Adrenal gland (tissue), 12 donors: ENCODE results near the gene YY1. TPM values are rescaled to one million over a fixed set of nuclear protein-coding genes. Genes with fewer than 3 reads are reported as not detected.

ENCODE experiments used
- DNase-seq, 7 donors: peaks; one replicate each; pipeline ENCODE4 v3.0.0-alpha.2; 2019 to 2020
- H3K27ac ChIP-seq, 5 donors: fragments of 200-600 bp; sonication (generic) in 4 of 5; 1 replicate in 3 of 5; 2 replicates in 2 of 5; pipeline versions ENCODE4 v1.5.1 to v1.8.0; 2016 to 2020; ENCODE audit warnings: mild to moderate bottlenecking in 1 of 5
- H3K27me3 ChIP-seq: fragments of 200-600 bp; 2 replicates; pipeline ENCODE4 v1.8.0; 2021
- H3K36me3 ChIP-seq, 2 donors: fragments of 200-600 bp; replicated peaks in 1 of 2; 1 replicate in 1 of 2; 2 replicates in 1 of 2; pipeline versions ENCODE4 v1.5.1 to v1.8.0; 2018 to 2022
- H3K4me1 ChIP-seq, 2 donors: fragments of 200-600 bp; replicated peaks in 1 of 2; 1 replicate in 1 of 2; 2 replicates in 1 of 2; pipeline versions ENCODE4 v1.5.1 to v1.8.0; 2018 to 2021
- H3K4me3 ChIP-seq, 4 donors: fragments of 200-600 bp; sonication (generic) in 3 of 4; one replicate each; pipeline ENCODE4 v1.5.1; 2016 to 2018
- H3K9me3 ChIP-seq, 3 donors: fragments of 200-600 bp; sonication (generic) in 1 of 3; replicated peaks in 1 of 3; 1 replicate in 2 of 3; 2 replicates in 1 of 3; pipeline versions ENCODE4 v1.5.1 to v1.8.0; 2016 to 2021
- POLR2A ChIP-seq, 2 donors: fragments of 450-650 bp; IDR thresholded peaks; one replicate each; pipeline ENCODE4 v1.6.1; 2017; ENCODE audit warnings: antibody characterized with exemption in 2 of 2, mild to moderate bottlenecking in 2 of 2, moderate library complexity in 1 of 2
- WGBS, 4 donors: extraction: QIAGEN DNeasy Blood & Tissue Kit in 2 of 4; methylation state at CpG; one replicate each; pipeline versions ENCODE4 v1.1.5 to v1.1.7; 2013 to 2017; 5-methylcytosine and 5-hydroxymethylcytosine counted together
- intact Hi-C, 2 donors: fragments of 100-400 bp; cut with DNase I; formaldehyde crosslinking; loops; one replicate each; pipeline versions ENCODE4 v1.14.1 to v1.15.0; 2022 to 2023
- polyA plus RNA-seq, 3 donors: library from polyadenylated mRNA; stranded (reverse); fragments of 200-250 nt in 2 of 3; fragments of 350-450 nt in 1 of 3; fragmentation: Illumina TruSeq in 1 of 3; extraction: RNeasy Lipid Tissue Mini Kit (QIAGEN cat#74804) in 1 of 3; gene quantifications; one replicate each; pipeline ENCODE4 v1.2.3, GENCODE V29; 2013 to 2014
- total RNA-seq, 9 donors: library from RNA; depleted of rRNA in 4 of 9; stranded (reverse); fragments of >200 nt in 4 of 9; fragments of 120-200 nt in 1 of 9; fragmentation: NEBNext Ultra II Directional in 1 of 9; extraction: Animal tissue kit (Norgen Biotek cat#: 25700) in 1 of 9; gene quantifications; one replicate each; pipeline versions ENCODE4 v1.1.0 to v1.2.4, GENCODE V29; 2013 to 2023
- TF ChIP-seq, protein P1 (sequence below), 6 experiments: fragments of 450-650 bp in 4 of 6; fragments of 200-600 bp in 2 of 6; sonication (generic) in 1 of 6; IDR thresholded peaks; 1 replicate in 5 of 6; 2 replicates in 1 of 6; pipeline versions ENCODE4 v1.5.1 to v1.8.0; 2016 to 2021; ENCODE audit warnings: antibody characterized with exemption in 6 of 6, mild to moderate bottlenecking in 2 of 6, moderate library complexity in 1 of 6
- donor health status: healthy with polysubstance abuse.
- donor health status: Bipolar disorder and iron deficiency.
- donor health status: DM: yes; HTN: yes; CAD: no.
- donor health status: DM: no; HTN: no; CAD: no.
- donor health status: DM: no; HTN: no; CAD: no.
- donor health status: DM: yes; HTN: yes; CAD: no.

The YY1 gene
- total and polyA plus RNA-seq, 12 donors: 20.1 to 79.7 (median 52.4) TPM

DNA sequence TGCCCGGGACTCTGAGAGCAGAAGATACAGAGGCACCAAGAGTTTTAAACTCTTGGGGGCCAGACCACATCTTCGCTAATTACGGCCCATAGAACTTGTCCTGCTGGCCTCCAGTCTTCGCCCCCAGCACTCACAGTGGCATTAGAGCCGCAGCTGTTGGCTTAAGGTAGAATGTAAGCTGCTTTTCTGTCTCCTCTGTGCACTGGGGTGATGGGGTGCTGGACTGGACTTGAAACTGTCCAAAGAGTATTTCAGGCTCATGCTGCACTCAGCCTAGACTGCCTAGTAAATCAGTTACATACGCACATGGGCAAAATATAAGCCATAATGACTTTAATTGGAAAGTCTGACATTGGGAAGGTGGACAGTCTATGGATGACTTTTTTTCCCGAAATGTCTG, 29.0 kb downstream of the YY1 start:
- DNase-seq: no peak
- WGBS, 4 donors: 92 to 97% (median 95%) methylated on average over 6 to 7 of the region's 7 CpGs
- Histone ChIP-seq H3K9me3 (no peaks in the 10 kb centered on the region), H3K36me3 (peaks cover 0 to 21% of the 10 kb centered on the region in 2 donors), H3K4me3 (no peak overlapping the region), H3K27me3 (no peaks in the 10 kb centered on the region), H3K27ac (peak overlapping the region; percentile 3 to 82 (median 33)), H3K4me1 (peaks cover 12 to 35% of the 10 kb centered on the region in 2 donors)
- no peak for TF ChIP-seq POLR2A (IDR thresholded peaks at IDR 0.05)
- TF ChIP-seq, protein P1, sequence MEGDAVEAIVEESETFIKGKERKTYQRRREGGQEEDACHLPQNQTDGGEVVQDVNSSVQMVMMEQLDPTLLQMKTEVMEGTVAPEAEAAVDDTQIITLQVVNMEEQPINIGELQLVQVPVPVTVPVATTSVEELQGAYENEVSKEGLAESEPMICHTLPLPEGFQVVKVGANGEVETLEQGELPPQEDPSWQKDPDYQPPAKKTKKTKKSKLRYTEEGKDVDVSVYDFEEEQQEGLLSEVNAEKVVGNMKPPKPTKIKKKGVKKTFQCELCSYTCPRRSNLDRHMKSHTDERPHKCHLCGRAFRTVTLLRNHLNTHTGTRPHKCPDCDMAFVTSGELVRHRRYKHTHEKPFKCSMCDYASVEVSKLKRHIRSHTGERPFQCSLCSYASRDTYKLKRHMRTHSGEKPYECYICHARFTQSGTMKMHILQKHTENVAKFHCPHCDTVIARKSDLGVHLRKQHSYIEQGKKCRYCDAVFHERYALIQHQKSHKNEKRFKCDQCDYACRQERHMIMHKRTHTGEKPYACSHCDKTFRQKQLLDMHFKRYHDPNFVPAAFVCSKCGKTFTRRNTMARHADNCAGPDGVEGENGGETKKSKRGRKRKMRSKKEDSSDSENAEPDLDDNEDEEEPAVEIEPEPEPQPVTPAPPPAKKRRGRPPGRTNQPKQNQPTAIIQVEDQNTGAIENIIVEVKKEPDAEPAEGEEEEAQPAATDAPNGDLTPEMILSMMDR (IDR thresholded peaks at IDR 0.05): no peak
- intact Hi-C loops: no loop called here

DNA sequence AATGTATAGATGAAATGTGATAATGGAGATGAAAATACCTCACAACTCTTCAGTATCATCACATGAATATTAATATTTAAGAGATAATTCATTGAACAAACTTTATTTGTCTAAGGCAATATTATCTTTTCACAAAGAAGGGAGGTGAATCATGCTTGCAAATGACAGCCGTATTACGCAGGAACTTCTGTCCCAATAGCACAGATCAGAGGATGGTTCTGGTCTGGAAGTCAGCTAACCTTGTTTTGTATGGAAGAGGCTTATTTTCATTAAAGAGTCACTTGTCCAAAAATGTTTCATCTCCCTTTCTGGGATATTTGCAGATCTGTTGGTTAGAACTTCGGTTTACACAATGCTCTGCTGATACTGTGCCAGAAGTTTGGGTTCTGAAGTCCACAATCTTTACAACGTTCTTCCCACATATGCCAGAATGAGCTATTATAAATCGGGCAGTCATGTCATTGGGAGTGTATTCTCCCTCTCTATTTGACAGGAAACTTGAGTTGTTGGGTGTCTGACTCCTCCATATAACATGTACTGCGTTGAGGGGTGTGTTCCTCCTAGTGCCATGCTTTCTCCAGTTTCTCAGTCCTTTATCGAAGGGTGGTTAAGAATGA, 29.8 kb downstream of the YY1 start:
- intact Hi-C loops: no loop called here
- no peak overlapping the region for H3K4me3 ChIP-seq
- 47 to 62% (median 54%) methylated on average over 7 of the region's 7 CpGs for WGBS, 4 donors
- no peaks in the 10 kb centered on the region for H3K9me3 ChIP-seq
- peaks cover 18 to 41% of the 10 kb centered on the region in 2 donors for H3K4me1 ChIP-seq
- DNase-seq: peak in 2 of 7 donors; percentile 50 to 68
- no peaks in the 10 kb centered on the region for H3K27me3 ChIP-seq
- H3K27ac ChIP-seq: peak overlapping the region; percentile 2 to 82 (median 33)
- TF ChIP-seq, protein P1 (IDR thresholded peaks at IDR 0.05): no peak
- no peak for TF ChIP-seq POLR2A (IDR thresholded peaks at IDR 0.05)
- peaks cover 0 to 14% of the 10 kb centered on the region in 2 donors for H3K36me3 ChIP-seq

DNA sequence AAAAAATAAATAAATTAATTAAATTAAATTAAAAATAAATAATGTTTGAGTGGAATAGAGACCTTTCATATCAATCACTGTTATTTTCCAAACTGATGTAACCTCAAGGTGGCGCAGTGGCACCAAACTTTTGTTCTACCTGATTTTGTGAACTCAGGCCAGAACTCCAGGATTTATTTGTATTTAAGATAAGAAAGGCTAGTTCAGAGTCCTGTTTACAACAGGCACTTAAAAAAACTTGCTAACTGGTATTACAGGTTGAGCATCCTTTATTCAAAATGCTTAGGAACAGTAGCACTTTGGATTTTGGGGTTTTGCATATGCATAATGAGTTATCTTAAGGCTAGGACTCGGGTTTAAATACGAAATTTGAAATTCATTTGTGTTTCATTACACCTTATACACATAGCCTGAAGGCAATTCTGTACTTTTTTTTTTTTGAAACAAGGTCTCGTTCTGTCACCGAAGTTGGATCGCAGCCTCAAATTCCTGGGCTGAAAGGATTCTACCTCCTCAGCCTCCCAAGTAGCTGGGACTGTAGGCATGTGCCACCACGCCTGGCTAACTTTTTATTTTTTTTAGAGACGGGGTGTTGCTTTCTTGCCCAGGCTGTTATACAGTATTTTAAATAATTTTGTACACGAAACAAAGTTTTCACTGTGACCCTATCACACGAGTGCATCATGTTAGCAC, 32.4 kb downstream of the YY1 start:
- intact Hi-C loops: no loop called here
- Histone ChIP-seq H3K27ac (peak overlapping the region in 3 of 5 donors; percentile 27 to 51 (median 50)), H3K36me3 (peaks cover 0 to 2% of the 10 kb centered on the region in 2 donors), H3K4me3 (no peak overlapping the region), H3K27me3 (no peaks in the 10 kb centered on the region), H3K9me3 (no peaks in the 10 kb centered on the region), H3K4me1 (peaks cover 20 to 43% of the 10 kb centered on the region in 2 donors)
- DNase-seq: peak; percentile 43 to 77 (median 65)
- 59 to 65% (median 61%) methylated on average over 10 of the region's 10 CpGs for WGBS, 4 donors
- TF ChIP-seq, protein P1 (IDR thresholded peaks at IDR 0.05): peak; percentile 29 to 58 (median 46)
- no peak for TF ChIP-seq POLR2A (IDR thresholded peaks at IDR 0.05)

DNA sequence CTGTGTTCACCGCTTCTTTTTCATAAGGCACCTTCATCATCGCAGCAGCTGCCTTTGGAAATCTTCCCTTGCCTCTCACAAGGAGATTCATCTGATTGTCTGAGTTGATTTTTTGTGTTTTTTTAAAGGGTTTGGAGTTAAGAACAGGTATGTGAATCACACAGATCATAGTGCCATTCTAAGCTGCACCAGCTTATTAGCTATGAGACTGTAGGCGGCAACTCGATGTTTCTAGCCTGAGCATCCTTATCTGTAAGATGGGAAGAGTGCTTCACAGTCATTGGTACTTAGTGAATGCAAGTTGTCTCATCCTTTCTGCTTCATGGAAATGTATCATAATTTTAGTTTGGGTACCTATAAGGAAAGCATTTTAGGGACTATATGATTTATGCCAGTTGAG, 35.3 kb downstream of the YY1 start:
- TF ChIP-seq, protein P1 (IDR thresholded peaks at IDR 0.05): no peak
- no peak for TF ChIP-seq POLR2A (IDR thresholded peaks at IDR 0.05)

More for the DNA sequence above, 35.3 kb downstream of the YY1 start:
- Histone ChIP-seq H3K27ac (no peak overlapping the region), H3K36me3 (peaks cover 0 to 15% of the 10 kb centered on the region in 2 donors), H3K9me3 (no peaks in the 10 kb centered on the region), H3K27me3 (no peaks in the 10 kb centered on the region), H3K4me1 (peaks cover 14 to 37% of the 10 kb centered on the region in 2 donors), H3K4me3 (no peak overlapping the region)
- 90 to 95% (median 93%) methylated on average over 4 of the region's 4 CpGs for WGBS, 4 donors
- intact Hi-C loops: no loop called here
- DNase-seq: no peak
